ENCODE results near the gene DDN. TPM values are rescaled to one million over a fixed set of nuclear protein-coding genes. Genes with fewer than 3 reads are reported as not detected.
A peak's percentile ranks its signal among the peaks of the same experiment; 100 is the strongest.

DDN gene
- total RNA-seq, 1 donor from 2014 or later: 6.4 TPM

DNA sequence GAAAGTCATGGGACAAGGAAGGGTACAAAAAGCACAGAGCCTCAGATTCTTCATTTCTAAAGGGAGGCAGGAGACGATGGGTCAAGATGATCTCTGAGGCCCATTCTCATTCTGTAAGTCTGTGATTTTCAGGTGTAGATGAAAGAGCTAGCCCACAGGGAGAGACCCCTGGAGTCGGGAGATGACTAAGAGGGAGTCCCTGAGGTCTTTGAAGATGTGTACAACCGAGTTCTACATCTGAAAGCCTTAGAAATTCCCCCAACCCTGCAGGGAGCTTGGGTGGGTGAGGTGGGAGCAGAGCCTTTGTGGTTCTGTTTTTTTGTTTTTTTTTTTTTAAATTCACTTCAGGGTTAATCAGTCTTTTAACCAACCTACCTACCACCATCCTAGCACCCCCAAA lies 30.7 kb downstream of the DDN start:
- Mint-ChIP-seq H3K27me3 (ENCODE audit: unreplicated experiment) (peaks cover 19% of the 10 kb centered on the region), H3K27ac (ENCODE audit: unreplicated experiment) (no peak overlapping the region), H3K9me3 (ENCODE audit: unreplicated experiment) (peaks cover 3% of the 10 kb centered on the region), H3K4me1 (ENCODE audit: low read depth, unreplicated experiment) (peaks cover 3% of the 10 kb centered on the region), H3K36me3 (ENCODE audit: unreplicated experiment) (no peaks in the 10 kb centered on the region), H3K4me3 (ENCODE audit: unreplicated experiment) (no peak overlapping the region)
- no peak for DNase-seq
- TF ChIP-seq, protein P1, sequence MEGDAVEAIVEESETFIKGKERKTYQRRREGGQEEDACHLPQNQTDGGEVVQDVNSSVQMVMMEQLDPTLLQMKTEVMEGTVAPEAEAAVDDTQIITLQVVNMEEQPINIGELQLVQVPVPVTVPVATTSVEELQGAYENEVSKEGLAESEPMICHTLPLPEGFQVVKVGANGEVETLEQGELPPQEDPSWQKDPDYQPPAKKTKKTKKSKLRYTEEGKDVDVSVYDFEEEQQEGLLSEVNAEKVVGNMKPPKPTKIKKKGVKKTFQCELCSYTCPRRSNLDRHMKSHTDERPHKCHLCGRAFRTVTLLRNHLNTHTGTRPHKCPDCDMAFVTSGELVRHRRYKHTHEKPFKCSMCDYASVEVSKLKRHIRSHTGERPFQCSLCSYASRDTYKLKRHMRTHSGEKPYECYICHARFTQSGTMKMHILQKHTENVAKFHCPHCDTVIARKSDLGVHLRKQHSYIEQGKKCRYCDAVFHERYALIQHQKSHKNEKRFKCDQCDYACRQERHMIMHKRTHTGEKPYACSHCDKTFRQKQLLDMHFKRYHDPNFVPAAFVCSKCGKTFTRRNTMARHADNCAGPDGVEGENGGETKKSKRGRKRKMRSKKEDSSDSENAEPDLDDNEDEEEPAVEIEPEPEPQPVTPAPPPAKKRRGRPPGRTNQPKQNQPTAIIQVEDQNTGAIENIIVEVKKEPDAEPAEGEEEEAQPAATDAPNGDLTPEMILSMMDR (IDR thresholded peaks at IDR 0.05; ENCODE audit: partially characterized antibody, unreplicated experiment): no peak

DNA sequence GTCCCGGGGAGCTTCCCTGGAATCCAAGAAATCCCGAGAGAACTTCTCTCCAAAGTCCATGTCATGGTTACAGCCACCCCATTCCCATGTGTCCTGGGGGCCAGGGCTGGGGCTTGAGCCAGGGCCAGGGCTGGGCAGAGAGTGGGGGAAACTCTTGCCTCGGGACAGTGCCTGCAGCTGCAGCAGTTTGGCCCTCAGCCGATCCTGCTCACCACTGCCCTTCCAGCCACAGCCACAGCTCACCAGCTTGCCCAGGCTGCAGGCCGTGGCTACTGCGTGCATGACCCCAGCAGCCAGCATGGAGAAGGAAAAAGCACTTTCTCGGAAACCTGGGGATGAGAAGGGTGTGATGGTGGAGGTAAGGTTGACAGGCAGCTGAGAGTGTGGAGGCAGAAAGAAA lies 31.2 kb downstream of the DDN start:
- no peaks in the 10 kb centered on the region for H3K36me3 Mint-ChIP-seq (ENCODE audit: unreplicated experiment)
- H3K9me3 Mint-ChIP-seq (ENCODE audit: unreplicated experiment): peaks cover 3% of the 10 kb centered on the region
- TF ChIP-seq, protein P1 (IDR thresholded peaks at IDR 0.05; ENCODE audit: partially characterized antibody, unreplicated experiment): no peak
- no peak overlapping the region for H3K27ac Mint-ChIP-seq (ENCODE audit: unreplicated experiment)
- H3K27me3 Mint-ChIP-seq (ENCODE audit: unreplicated experiment): peaks cover 19% of the 10 kb centered on the region
- DNase-seq: no peak
- H3K4me3 Mint-ChIP-seq (ENCODE audit: unreplicated experiment): no peak overlapping the region
- peaks cover 3% of the 10 kb centered on the region for H3K4me1 Mint-ChIP-seq (ENCODE audit: low read depth, unreplicated experiment)

DNA sequence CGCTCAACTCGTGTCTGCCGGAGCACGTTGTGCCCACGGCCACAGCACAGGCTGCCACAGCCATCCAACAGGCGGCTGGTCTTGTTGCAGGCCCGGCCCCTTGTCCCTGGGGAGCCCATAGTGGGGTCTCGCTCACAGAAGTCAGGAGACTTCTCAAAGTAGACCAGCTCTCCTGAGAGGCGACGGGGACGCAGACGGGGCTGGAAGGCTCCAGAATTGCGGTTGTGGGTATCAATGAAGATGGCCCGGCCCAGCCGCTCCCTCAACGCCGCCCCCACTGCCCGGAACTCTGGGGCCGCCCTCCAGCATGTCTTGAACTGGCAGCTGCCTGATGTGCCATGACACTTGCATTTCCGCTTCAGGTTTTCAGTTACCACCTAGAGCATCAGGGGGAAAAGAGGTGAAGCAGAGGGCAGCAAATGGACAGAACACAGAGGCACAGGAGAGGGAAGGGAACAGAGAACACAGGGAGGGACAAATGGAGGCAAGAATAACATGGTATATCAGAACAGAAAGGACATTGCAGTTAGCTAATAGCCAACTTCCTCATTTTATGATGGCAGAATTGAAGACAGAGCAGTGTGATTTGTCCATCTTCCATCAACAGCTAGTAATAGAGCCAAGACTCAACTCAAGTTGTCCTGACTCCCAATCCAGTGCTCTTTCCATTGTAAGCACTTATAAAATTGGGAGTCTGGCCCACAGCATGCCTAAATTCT lies 32.8 kb downstream of the DDN start:
- TF ChIP-seq, protein P1 (IDR thresholded peaks at IDR 0.05; ENCODE audit: partially characterized antibody, unreplicated experiment): no peak
- Mint-ChIP-seq H3K9me3 (ENCODE audit: unreplicated experiment) (peaks cover 3% of the 10 kb centered on the region), H3K27ac (ENCODE audit: unreplicated experiment) (no peak overlapping the region), H3K27me3 (ENCODE audit: unreplicated experiment) (peaks cover 13% of the 10 kb centered on the region), H3K36me3 (ENCODE audit: unreplicated experiment) (no peaks in the 10 kb centered on the region), H3K4me3 (ENCODE audit: unreplicated experiment) (no peak overlapping the region), H3K4me1 (ENCODE audit: low read depth, unreplicated experiment) (peaks cover 3% of the 10 kb centered on the region)
- DNase-seq: peak; percentile 33

DNA sequence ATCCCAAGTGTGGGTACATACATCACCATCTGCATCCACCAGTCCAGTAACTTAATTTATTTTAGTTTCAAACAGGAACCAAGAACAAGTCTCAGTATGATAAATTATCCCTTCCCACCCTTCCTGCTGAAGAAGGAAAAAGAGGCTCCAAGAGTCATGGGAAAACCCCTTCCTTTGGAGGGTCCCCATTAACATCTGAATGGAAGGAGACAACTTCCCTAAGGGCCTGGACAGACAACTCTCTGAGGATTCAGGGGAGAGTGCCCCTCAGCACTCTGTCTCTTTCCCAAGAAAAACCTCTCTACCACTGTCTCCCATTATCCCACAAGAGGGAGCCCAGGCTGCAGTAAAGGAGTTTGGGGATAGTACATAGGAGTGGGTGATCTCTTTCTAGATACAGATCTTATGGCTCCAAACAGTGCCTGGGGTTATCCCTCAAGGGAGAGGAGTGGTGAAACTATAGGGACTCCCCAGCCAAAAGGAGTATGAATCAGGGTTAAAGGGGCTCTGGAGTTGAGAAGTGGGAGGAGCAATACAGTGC lies 33.8 kb downstream of the DDN start:
- H3K4me1 Mint-ChIP-seq (ENCODE audit: low read depth, unreplicated experiment): no peaks in the 10 kb centered on the region
- DNase-seq: no peak

DNA sequence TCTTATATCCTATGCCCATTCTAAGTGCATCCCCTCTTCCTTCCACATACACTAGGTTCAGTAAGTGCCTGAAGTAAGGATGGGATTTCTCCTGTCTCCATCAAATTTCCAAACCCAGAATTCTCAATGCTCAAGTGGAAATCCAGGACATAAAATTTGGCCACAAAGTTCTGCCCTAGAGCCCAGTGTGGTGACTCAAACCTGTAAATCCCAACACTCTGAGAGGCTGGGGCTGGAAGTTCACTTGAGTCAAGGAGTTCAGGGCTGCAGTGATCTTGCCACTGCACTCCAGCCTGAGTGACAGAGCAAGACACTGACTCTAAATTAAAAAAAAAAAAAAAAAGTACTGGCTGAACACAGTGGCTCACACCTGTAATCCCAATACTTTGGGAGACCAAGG lies 37.4 kb downstream of the DDN start:
- no peak for DNase-seq
- H3K4me1 Mint-ChIP-seq (ENCODE audit: low read depth, unreplicated experiment): no peaks in the 10 kb centered on the region
- no peaks in the 10 kb centered on the region for H3K27me3 Mint-ChIP-seq (ENCODE audit: unreplicated experiment)
- no peak overlapping the region for H3K27ac Mint-ChIP-seq (ENCODE audit: unreplicated experiment)
- TF ChIP-seq, protein P1 (IDR thresholded peaks at IDR 0.05; ENCODE audit: partially characterized antibody, unreplicated experiment): no peak
- H3K36me3 Mint-ChIP-seq (ENCODE audit: unreplicated experiment): no peaks in the 10 kb centered on the region
- no peaks in the 10 kb centered on the region for H3K9me3 Mint-ChIP-seq (ENCODE audit: unreplicated experiment)
- H3K4me3 Mint-ChIP-seq (ENCODE audit: unreplicated experiment): no peak overlapping the region

More for the DNA sequence above, 33.8 kb downstream of the DDN start:
- no peak overlapping the region for H3K4me3 Mint-ChIP-seq (ENCODE audit: unreplicated experiment)
- peaks cover 6% of the 10 kb centered on the region for H3K27me3 Mint-ChIP-seq (ENCODE audit: unreplicated experiment)
- H3K36me3 Mint-ChIP-seq (ENCODE audit: unreplicated experiment): no peaks in the 10 kb centered on the region
- TF ChIP-seq, protein P1 (IDR thresholded peaks at IDR 0.05; ENCODE audit: partially characterized antibody, unreplicated experiment): no peak
- H3K27ac Mint-ChIP-seq (ENCODE audit: unreplicated experiment): no peak overlapping the region
- peaks cover 3% of the 10 kb centered on the region for H3K9me3 Mint-ChIP-seq (ENCODE audit: unreplicated experiment)
